HEK293 (cell line): ENCODE results near the gene SNX13.

ENCODE experiments used
- GLI4 ChIP-seq: fragments of 450-650 bp; formaldehyde crosslinking; IDR thresholded peaks from 2 replicates; pipeline ENCODE4 v1.5.1; 2016; ENCODE audit warnings: missing biosample characterization, missing genetic modification characterization
- ZNF266 ChIP-seq: fragments of 450-650 bp; formaldehyde crosslinking; IDR thresholded peaks from 2 replicates; pipeline ENCODE4 v1.5.1; 2016; ENCODE audit warnings: missing biosample characterization, missing genetic modification characterization, low read depth
- ZNF837 ChIP-seq: fragments of 450-650 bp; formaldehyde crosslinking; IDR thresholded peaks from 2 replicates; pipeline ENCODE4 v1.5.1; 2016; ENCODE audit warnings: missing biosample characterization, missing genetic modification characterization
- TF ChIP-seq, protein P1 (sequence below): fragments of 450-650 bp; IDR thresholded peaks from 2 replicates; pipeline ENCODE4 v1.5.1; 2018; ENCODE audit warnings: missing biosample characterization, missing genetic modification characterization

DNA sequence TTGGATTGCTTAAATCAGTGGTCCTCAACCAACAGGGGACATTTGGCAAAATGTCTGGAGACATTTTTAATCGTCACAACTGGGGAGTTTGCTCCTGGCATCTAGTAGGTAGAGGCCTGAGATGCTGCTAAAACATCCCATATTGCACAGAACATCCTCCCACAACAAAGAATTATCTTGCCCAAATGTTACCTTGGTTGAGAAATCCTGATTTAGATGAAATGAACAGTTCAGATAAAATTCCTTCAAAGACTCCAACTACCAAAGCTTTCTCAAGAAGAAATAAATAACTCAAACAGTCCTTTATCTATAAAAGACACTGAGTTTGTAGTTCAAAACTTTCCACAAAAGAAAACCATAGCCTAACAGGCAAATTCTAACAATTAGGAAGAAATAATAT is 160.9 kb downstream of the SNX13 start:
- TF ChIP-seq ZNF837 (tag by site-specific recombination) = no peak
- TF ChIP-seq, protein P1, sequence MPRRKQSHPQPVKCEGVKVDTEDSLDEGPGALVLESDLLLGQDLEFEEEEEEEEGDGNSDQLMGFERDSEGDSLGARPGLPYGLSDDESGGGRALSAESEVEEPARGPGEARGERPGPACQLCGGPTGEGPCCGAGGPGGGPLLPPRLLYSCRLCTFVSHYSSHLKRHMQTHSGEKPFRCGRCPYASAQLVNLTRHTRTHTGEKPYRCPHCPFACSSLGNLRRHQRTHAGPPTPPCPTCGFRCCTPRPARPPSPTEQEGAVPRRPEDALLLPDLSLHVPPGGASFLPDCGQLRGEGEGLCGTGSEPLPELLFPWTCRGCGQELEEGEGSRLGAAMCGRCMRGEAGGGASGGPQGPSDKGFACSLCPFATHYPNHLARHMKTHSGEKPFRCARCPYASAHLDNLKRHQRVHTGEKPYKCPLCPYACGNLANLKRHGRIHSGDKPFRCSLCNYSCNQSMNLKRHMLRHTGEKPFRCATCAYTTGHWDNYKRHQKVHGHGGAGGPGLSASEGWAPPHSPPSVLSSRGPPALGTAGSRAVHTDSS (tag by site-specific recombination) = no peak
- no peak for TF ChIP-seq GLI4 (tag by site-specific recombination)
- no peak for TF ChIP-seq ZNF266 (tag by site-specific recombination)
